ENCODE data around the gene TCF19. TPM values are rescaled to one million over a fixed set of nuclear protein-coding genes. Genes with fewer than 3 reads are reported as not detected.

Gene TCF19
- total RNA-seq, 4 donors from 2014 or later = 3.9 to 5.9 (median 5.1) TPM

DNA sequence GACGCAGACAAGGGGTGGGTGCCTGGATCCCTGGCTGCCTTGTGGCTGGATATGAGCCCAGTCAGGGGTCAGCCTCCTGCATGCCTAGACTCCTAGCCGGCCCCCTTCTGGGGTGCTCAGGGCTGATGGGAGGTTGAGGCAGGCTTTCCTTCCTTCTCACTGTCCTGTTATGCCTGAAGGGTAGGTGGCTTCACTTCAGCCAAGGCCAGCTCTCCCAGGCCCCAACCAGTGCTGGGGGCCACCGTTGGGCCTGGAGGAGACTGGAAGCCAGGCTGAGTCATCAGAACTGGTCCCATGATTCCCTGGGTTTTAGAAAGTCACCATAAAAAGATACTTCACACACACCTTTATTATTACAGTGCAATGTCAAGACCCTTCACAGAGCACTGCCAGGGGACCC lies 15.0 kb downstream of the TCF19 start:
- Histone ChIP-seq H3K4me1 (no peaks in the 10 kb centered on the region), H3K4me3 (no peak overlapping the region), H3K36me3 (no peaks in the 10 kb centered on the region), H3K27me3 (peaks cover 12% of the 10 kb centered on the region), H3K9me3 (no peaks in the 10 kb centered on the region), H3K27ac (no peak overlapping the region)
- ATAC-seq = no peak
- no peak for TF ChIP-seq POLR2A (IDR thresholded peaks at IDR 0.05)
- no peak for TF ChIP-seq EP300 (IDR thresholded peaks at IDR 0.05)
- TF ChIP-seq, protein P1, sequence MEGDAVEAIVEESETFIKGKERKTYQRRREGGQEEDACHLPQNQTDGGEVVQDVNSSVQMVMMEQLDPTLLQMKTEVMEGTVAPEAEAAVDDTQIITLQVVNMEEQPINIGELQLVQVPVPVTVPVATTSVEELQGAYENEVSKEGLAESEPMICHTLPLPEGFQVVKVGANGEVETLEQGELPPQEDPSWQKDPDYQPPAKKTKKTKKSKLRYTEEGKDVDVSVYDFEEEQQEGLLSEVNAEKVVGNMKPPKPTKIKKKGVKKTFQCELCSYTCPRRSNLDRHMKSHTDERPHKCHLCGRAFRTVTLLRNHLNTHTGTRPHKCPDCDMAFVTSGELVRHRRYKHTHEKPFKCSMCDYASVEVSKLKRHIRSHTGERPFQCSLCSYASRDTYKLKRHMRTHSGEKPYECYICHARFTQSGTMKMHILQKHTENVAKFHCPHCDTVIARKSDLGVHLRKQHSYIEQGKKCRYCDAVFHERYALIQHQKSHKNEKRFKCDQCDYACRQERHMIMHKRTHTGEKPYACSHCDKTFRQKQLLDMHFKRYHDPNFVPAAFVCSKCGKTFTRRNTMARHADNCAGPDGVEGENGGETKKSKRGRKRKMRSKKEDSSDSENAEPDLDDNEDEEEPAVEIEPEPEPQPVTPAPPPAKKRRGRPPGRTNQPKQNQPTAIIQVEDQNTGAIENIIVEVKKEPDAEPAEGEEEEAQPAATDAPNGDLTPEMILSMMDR (IDR thresholded peaks at IDR 0.05) = no peak
- TF ChIP-seq POLR2AphosphoS5 (IDR thresholded peaks at IDR 0.05) = no peak
- WGBS, 2 donors (ENCODE audit: low coverage in 1 of 2) = no CpG with 5 or more reads among the region's 3 CpGs

DNA sequence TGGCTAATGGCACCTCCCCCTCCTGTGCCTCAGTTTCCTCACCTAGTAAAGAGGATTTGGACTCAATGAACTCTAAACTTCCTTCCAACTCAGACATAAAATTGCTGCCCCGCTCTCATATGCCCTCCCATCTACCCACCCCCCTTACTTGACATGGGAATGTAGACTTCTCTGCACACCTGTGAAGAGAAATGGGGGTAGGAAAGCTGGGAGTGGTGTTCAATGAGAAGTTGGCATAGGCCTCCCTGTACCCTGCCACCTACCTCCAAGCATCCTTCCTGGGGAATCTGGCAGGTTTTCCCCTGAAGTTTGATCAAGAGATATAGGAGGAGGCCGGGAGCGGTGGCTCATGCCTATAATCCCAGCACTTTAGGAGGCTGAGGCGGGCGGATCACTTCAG lies 16.0 kb downstream of the TCF19 start:
- Histone ChIP-seq H3K36me3 (no peaks in the 10 kb centered on the region), H3K4me3 (no peak overlapping the region), H3K27me3 (peaks cover 12% of the 10 kb centered on the region), H3K4me1 (no peaks in the 10 kb centered on the region), H3K27ac (no peak overlapping the region), H3K9me3 (no peaks in the 10 kb centered on the region)
- WGBS, 2 donors (ENCODE audit: low coverage in 1 of 2) = 90% methylated on average over 2 of the region's 5 CpGs; no CpG with 5 or more reads in 1 of the 2 donors
- TF ChIP-seq POLR2AphosphoS5 (IDR thresholded peaks at IDR 0.05) = no peak
- no peak for TF ChIP-seq POLR2A (IDR thresholded peaks at IDR 0.05)
- TF ChIP-seq, protein P1 (IDR thresholded peaks at IDR 0.05) = no peak
- no peak for ATAC-seq

DNA sequence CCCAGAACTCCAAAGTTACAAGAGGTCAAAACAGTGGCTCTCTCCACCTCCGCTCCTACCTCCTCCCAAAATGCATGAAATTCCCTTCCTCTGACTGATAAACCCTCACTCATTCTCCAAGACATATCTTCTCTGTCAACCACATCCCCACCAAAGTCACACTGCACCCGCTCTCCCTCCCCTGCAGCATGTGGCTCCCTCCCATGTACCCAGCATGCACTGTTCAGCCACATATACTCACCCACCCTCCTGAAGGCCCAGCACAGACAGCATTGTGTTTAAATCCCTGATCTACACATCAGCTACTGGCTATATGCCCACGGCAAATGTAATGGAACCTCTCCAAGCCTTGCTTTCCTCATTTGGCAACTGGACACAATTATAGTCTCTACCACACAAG lies 17.6 kb downstream of the TCF19 start:
- no peak for ATAC-seq
- Histone ChIP-seq H3K27me3 (peaks cover 11% of the 10 kb centered on the region), H3K36me3 (no peaks in the 10 kb centered on the region), H3K4me1 (no peaks in the 10 kb centered on the region), H3K9me3 (no peaks in the 10 kb centered on the region), H3K4me3 (no peak overlapping the region), H3K27ac (no peak overlapping the region)
- TF ChIP-seq POLR2AphosphoS5 (IDR thresholded peaks at IDR 0.05) (no peak), POLR2A (IDR thresholded peaks at IDR 0.05) (no peak), EP300 (IDR thresholded peaks at IDR 0.05) (no peak)
- WGBS, 2 donors (ENCODE audit: low coverage in 1 of 2) = 25 to 71% methylated on average over 2 to 3 of the region's 3 CpGs

DNA sequence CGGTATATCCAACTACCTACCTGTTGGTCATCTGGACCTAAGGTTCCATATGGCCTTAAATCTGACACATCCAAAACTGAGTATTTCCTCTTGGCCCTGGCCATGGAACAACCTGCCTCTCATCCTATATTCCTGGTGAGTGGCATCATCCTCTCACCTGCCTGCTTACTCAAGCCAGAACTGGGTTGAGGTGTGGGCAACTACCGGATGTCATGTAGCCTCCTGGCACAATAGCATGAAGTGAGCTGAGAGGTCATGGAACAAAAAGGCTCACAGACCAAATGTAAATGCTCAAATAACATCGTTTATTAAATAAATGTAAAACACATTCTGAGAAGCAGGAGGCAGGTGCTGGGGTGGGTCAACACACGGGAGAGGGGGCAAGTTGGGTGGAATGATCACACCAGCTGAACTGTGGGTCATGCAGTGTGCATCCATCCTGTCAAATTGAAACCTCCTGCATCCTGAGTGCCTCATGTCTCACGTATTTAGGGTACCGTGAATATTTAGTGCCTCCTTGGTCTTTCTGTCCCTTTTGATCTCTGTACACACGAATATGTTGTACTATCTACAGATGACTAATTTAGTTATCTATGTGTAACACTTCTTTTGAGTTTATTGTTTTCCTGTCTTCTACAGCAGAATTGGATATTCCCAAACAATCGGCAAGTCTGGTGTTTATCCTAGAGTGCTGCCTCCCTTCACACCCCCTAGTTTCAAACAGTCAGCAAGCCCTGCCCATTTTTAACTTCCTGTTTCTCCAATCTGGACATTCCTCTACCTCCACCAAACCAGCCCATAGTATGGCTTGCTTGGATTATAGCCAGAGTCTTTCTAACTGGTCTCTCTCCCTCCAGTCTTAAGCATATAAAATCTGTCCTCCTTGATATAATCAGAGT lies 20.0 kb downstream of the TCF19 start:
- H3K27me3 ChIP-seq = no peaks in the 10 kb centered on the region
- no peaks in the 10 kb centered on the region for H3K36me3 ChIP-seq
- H3K9me3 ChIP-seq = no peaks in the 10 kb centered on the region
- no peak for TF ChIP-seq POLR2AphosphoS5 (IDR thresholded peaks at IDR 0.05)
- TF ChIP-seq POLR2A (IDR thresholded peaks at IDR 0.05) = no peak
- no peak for TF ChIP-seq EP300 (IDR thresholded peaks at IDR 0.05)
- TF ChIP-seq, protein P1 (IDR thresholded peaks at IDR 0.05) = no peak
- H3K27ac ChIP-seq = no peak overlapping the region
- H3K4me3 ChIP-seq = no peak overlapping the region
- no peak for ATAC-seq
- no peaks in the 10 kb centered on the region for H3K4me1 ChIP-seq
- 54 to 57% methylated on average over 8 of the region's 8 CpGs for WGBS, 2 donors (ENCODE audit: low coverage in 1 of 2)

DNA sequence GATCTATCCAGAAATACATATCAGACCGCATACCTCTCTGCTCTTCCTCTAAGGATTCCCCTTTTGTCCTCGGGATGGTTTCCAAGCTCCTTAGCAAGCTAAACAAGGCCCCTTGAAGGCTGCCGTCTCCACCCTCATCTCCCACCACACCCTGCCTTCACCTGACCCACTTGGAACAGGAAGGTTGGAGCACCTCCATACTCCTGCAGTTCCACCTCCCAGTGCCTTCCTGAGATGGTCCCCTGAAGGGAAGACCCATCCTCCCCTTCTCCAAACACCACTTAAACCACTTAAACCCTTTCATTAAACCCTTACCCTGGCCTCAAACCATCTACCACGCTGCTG lies 20.6 kb downstream of the TCF19 start:
- H3K9me3 ChIP-seq = no peaks in the 10 kb centered on the region
- no peak overlapping the region for H3K4me3 ChIP-seq
- H3K36me3 ChIP-seq = no peaks in the 10 kb centered on the region
- WGBS, 2 donors (ENCODE audit: low coverage in 1 of 2) = 41 to 66% methylated on average over 3 to 4 of the region's 4 CpGs
- ATAC-seq = no peak
- no peaks in the 10 kb centered on the region for H3K27me3 ChIP-seq
- H3K27ac ChIP-seq = no peak overlapping the region
- H3K4me1 ChIP-seq = no peaks in the 10 kb centered on the region
- TF ChIP-seq POLR2A (IDR thresholded peaks at IDR 0.05) (no peak), EP300 (IDR thresholded peaks at IDR 0.05) (no peak), POLR2AphosphoS5 (IDR thresholded peaks at IDR 0.05) (no peak)
- TF ChIP-seq, protein P1 (IDR thresholded peaks at IDR 0.05) = no peak
